A549 (cell line): ENCODE data around the gene NPW. TPM values are rescaled to one million over a fixed set of nuclear protein-coding genes. Genes with fewer than 3 reads are reported as not detected.

Experiments used
- ATAC-seq, 2 experiments: fragments of 200-7000 bp in 1 of 2; fragments of >200 bp in 1 of 2; cut with Nextera tagmentation in 1 of 2; cut with Tn5 transposase in 1 of 2; 3 replicates each; pipeline versions ENCODE4 v1.8.0 to v1.9.1; 2018 to 2020; ENCODE audit warnings: mild to moderate bottlenecking in 1 of 2, moderate library complexity in 1 of 2
- CTCF ChIA-PET: fragments of 300-600 bp; sonication (Branson Sonifier 250); formaldehyde crosslinking; extraction: SDS; loops from one replicate; lab custom pipeline; 2021; ENCODE audit warnings: antibody characterized with exemption, inconsistent platforms; lab: Yijun Ruan, JAX
- POLR2A ChIA-PET: fragments of 350-600 bp; formaldehyde crosslinking; extraction: SDS; loops from one replicate; lab custom pipeline; 2021; ENCODE audit warnings: antibody characterized with exemption, inconsistent platforms; lab: Yijun Ruan, JAX
- DNase-seq, 2 experiments: peaks; one replicate each; pipeline versions ENCODE4 v3.0.0 to v3.0.0-alpha.2; 2011 to 2016; ENCODE audit warnings: low read depth in 1 of 2, low spot score in 1 of 2
- FAIRE-seq: peaks from 2 replicates; lab custom pipeline; 2011; peaks lifted over from hg19 to GRCh38; lab: Jason Lieb, UNC
- H3K27ac ChIP-seq, 2 experiments: fragments of >200 bp; sonication (Bioruptor Twin); formaldehyde crosslinking; 3 replicates each; pipeline ENCODE4 v1.5.1; 2016 to 2017
- H3K4me1 ChIP-seq: fragments of >200 bp; sonication (Bioruptor Twin); formaldehyde crosslinking; 3 replicates; pipeline ENCODE4 v1.6.1; 2016
- H3K4me2 ChIP-seq: fragments of >200 bp; sonication (Bioruptor Twin); formaldehyde crosslinking; 3 replicates; pipeline ENCODE4 v1.6.1; 2016
- H3K4me3 ChIP-seq: fragments of >200 bp; sonication (Bioruptor Twin); formaldehyde crosslinking; 3 replicates; pipeline ENCODE4 v1.5.1; 2016
- H3K9me3 ChIP-seq: fragments of >200 bp; sonication (Bioruptor Twin); formaldehyde crosslinking; 3 replicates; pipeline ENCODE4 v1.6.1; 2016
- CBX2 ChIP-seq: fragments of 200-600 bp; sonication (generic); IDR thresholded peaks from 2 replicates; pipeline ENCODE4 v1.6.1; 2016; ENCODE audit warnings: low read depth, mild to moderate bottlenecking, borderline replicate concordance
- CBX8 ChIP-seq: fragments of 200-600 bp; sonication (generic); IDR thresholded peaks from 2 replicates; pipeline ENCODE4 v1.6.1; 2016
- CHD4 ChIP-seq: fragments of 200-600 bp; sonication (generic); IDR thresholded peaks from 2 replicates; pipeline ENCODE4 v1.6.1; 2016; ENCODE audit warnings: antibody characterized with exemption, mild to moderate bottlenecking, borderline replicate concordance
- EHMT2 ChIP-seq: fragments of 200-600 bp; sonication (generic); IDR thresholded peaks from 2 replicates; pipeline ENCODE4 v1.6.1; 2016; ENCODE audit warnings: antibody characterized with exemption, low read depth, mild to moderate bottlenecking, moderate library complexity
- FOSB ChIP-seq: fragments of 250-450 bp; sonication (Bioruptor Pico); IDR thresholded peaks from 2 replicates; pipeline ENCODE4 v1.5.0; 2020; ENCODE audit warnings: mild to moderate bottlenecking, moderate library complexity
- GATA3 ChIP-seq: IDR thresholded peaks from 2 replicates; pipeline ENCODE4 v1.6.1; 2012; ENCODE audit warnings: borderline replicate concordance
- HDAC2 ChIP-seq: fragments of 200-600 bp; sonication (generic); IDR thresholded peaks from 2 replicates; pipeline ENCODE4 v1.6.1; 2016
- HOXA7 ChIP-seq: fragments of 250-450 bp; sonication (Bioruptor Pico); IDR thresholded peaks from 2 replicates; pipeline ENCODE4 v1.5.0; 2020; ENCODE audit warnings: mild to moderate bottlenecking, moderate library complexity
- HOXB5 ChIP-seq: fragments of 250-450 bp; sonication (Bioruptor Pico); IDR thresholded peaks from 2 replicates; pipeline ENCODE4 v1.5.0; 2020; ENCODE audit warnings: mild to moderate bottlenecking, moderate library complexity
- JUN ChIP-seq, 2 experiments: fragments of >200 bp; sonication (Bioruptor Twin); formaldehyde crosslinking; IDR thresholded peaks; 2 replicates in 1 of 2; 3 replicates in 1 of 2; pipeline ENCODE4 v1.6.1; 2016 to 2017
- MAX ChIP-seq: IDR thresholded peaks from 2 replicates; pipeline ENCODE4 v1.6.1; 2012
- MYC ChIP-seq: IDR thresholded peaks from 2 replicates; pipeline ENCODE4 v1.6.1; 2012; ENCODE audit warnings: mild to moderate bottlenecking, inconsistent platforms, low read length, improper control_type of control experiment, borderline replicate concordance
- RARB ChIP-seq: fragments of 250-450 bp; sonication (Bioruptor Pico); IDR thresholded peaks from 2 replicates; pipeline ENCODE4 v1.8.0; 2021; ENCODE audit warnings: mild to moderate bottlenecking, moderate library complexity
- RCOR1 ChIP-seq: fragments of 150-350 bp; IDR thresholded peaks from 2 replicates; pipeline ENCODE4 v1.6.1; 2014; ENCODE audit warnings: antibody characterized with exemption, low read length, low read depth
- REST ChIP-seq: fragments of 200-600 bp; sonication (generic); IDR thresholded peaks from 2 replicates; pipeline ENCODE4 v1.6.1; 2016; ENCODE audit warnings: antibody characterized with exemption, mild to moderate bottlenecking, moderate library complexity
- RFX5 ChIP-seq: fragments of 450-650 bp; IDR thresholded peaks from 2 replicates; pipeline ENCODE4 v1.7.1; 2014; ENCODE audit warnings: antibody characterized with exemption, mild to moderate bottlenecking, moderate library complexity
- RNF2 ChIP-seq: fragments of 200-600 bp; sonication (generic); IDR thresholded peaks from 2 replicates; pipeline ENCODE4 v1.6.1; 2016; ENCODE audit warnings: low read depth, mild to moderate bottlenecking, antibody characterized with exemption, moderate library complexity, borderline replicate concordance
- SREBF2 ChIP-seq: fragments of 450-650 bp; IDR thresholded peaks from 2 replicates; pipeline ENCODE4 v1.6.1; 2014; ENCODE audit warnings: mild to moderate bottlenecking, moderate library complexity
- TFCP2L1 ChIP-seq: fragments of 250-450 bp; sonication (Bioruptor Pico); IDR thresholded peaks from 2 replicates; pipeline ENCODE4 v1.5.0; 2021; ENCODE audit warnings: mild to moderate bottlenecking
- USF2 ChIP-seq: fragments of 450-650 bp; IDR thresholded peaks from 2 replicates; pipeline ENCODE4 v1.6.1; 2014; ENCODE audit warnings: antibody characterized with exemption
- ZFP36 ChIP-seq: fragments of 450-650 bp; IDR thresholded peaks from 2 replicates; pipeline ENCODE4 v1.6.1; 2014; ENCODE audit warnings: borderline replicate concordance; ENCODE audit not compliant: partially characterized antibody
- ZNF302 ChIP-seq: fragments of 250-450 bp; sonication (Bioruptor Pico); IDR thresholded peaks from 2 replicates; pipeline ENCODE4 v1.9.0; 2021; ENCODE audit warnings: inconsistent platforms, mild to moderate bottlenecking, moderate library complexity
- ZSCAN20 ChIP-seq: fragments of 250-450 bp; sonication (Bioruptor Pico); IDR thresholded peaks from 2 replicates; pipeline ENCODE4 v1.8.0; 2022; ENCODE audit warnings: mild to moderate bottlenecking, moderate library complexity
- whole genome bisulfite sequencing: methylation state at CpG from one replicate; pipeline ENCODE4 v1.1.6; 2017; ENCODE audit errors: missing lambda C conversion rate; 5-methylcytosine and 5-hydroxymethylcytosine counted together
- polyA plus RNA-seq, 4 experiments: library from polyadenylated mRNA; depleted of rRNA in 3 of 4; stranded (reverse); fragments of >200 nt; fragmentation: RNase III in 1 of 4; extraction: RNeasy Plus Mini Kit Qiagen cat#74134 plus additional on column Dnase treatment in 1 of 4; gene quantifications; 2 replicates in 3 of 4; 3 replicates in 1 of 4; pipeline ENCODE4 v1.2.3, GENCODE V29; 2011 to 2017
- TF ChIP-seq, protein P1 (sequence below): fragments of 250-450 bp; sonication (Bioruptor Pico); IDR thresholded peaks from 2 replicates; pipeline ENCODE4 v1.5.0; 2020; ENCODE audit warnings: low read depth, mild to moderate bottlenecking, moderate library complexity
- TF ChIP-seq, protein P2 (sequence below): fragments of 250-450 bp; sonication (Bioruptor Pico); IDR thresholded peaks from 2 replicates; pipeline ENCODE4 v1.5.0; 2021; ENCODE audit warnings: mild to moderate bottlenecking, moderate library complexity, borderline replicate concordance

NPW gene
- polyA plus RNA-seq, 2 of the 4 experiments (the other 2 are of a cell fraction): 0.26 to 1.0 TPM

GRCh38 chr16:2058872-2059271, 39.3 kb downstream of the NPW start:
- ATAC-seq: no peak
- no peak for DNase-seq
- ChIA-PET POLR2A (interaction anchor here (0.7 kb wide), 1 partner anchor 13 kb away, joined by 6 read pairs; no protein-coding TSS in a partner anchor), CTCF (interaction anchor here (1.1 to 3.7 kb wide), 4 partner anchors 12 to 82 kb away, joined by 3 to 14 read pairs (median 6); no protein-coding TSS in a partner anchor)
- H3K4me2 ChIP-seq: no peak overlapping the region
- H3K4me1 ChIP-seq: no peaks in the 10 kb centered on the region
- TF ChIP-seq RARB (CRISPR knock-in tag) (no peak), HOXA7 (CRISPR knock-in tag) (no peak), RNF2 (no peak), JUN (IDR thresholded peaks at IDR 0.05) (no peak), REST (no peak), ZSCAN20 (CRISPR knock-in tag) (no peak), CBX8 (no peak), USF2 (no peak), TFCP2L1 (no peak), EHMT2 (no peak), FOSB (CRISPR knock-in tag) (no peak), SREBF2 (no peak), RFX5 (no peak), HOXB5 (CRISPR knock-in tag) (no peak), MYC (no peak), CBX2 (no peak), MAX (no peak)
- FAIRE-seq: no peak
- no peak overlapping the region for H3K4me3 ChIP-seq
- H3K9me3 ChIP-seq: no peaks in the 10 kb centered on the region
- 97% methylated on average over 10 of the region's 10 CpGs for WGBS
- H3K27ac ChIP-seq: no peak overlapping the region

- POLR2A ChIA-PET: no interaction called here
- CTCF ChIA-PET: interaction anchor here (1.7 to 3.7 kb wide), 4 partner anchors 13 to 80 kb away, joined by 5 to 14 read pairs (median 6); no protein-coding TSS in a partner anchor
- Histone ChIP-seq H3K4me1 (no peaks in the 10 kb centered on the region), H3K4me3 (no peak overlapping the region), H3K27ac (no peak overlapping the region), H3K4me2 (no peak overlapping the region), H3K9me3 (no peaks in the 10 kb centered on the region)
- TF ChIP-seq ZNF302 (CRISPR knock-in tag): no peak
- 82% methylated on average over 17 of the region's 17 CpGs for WGBS
- no peak for DNase-seq
- no peak for FAIRE-seq
- no peak for ATAC-seq
Observed at GRCh38 chr16:2060346-2060745, 40.8 kb downstream of the NPW start.

GRCh38 chr16:2061023-2061422, 41.4 kb downstream of the NPW start:
- POLR2A ChIA-PET: no interaction called here
- 98% methylated on average over 18 of the region's 18 CpGs for WGBS
- no peak for FAIRE-seq
- ATAC-seq: no peak
- TF ChIP-seq ZFP36 (no peak), CHD4 (no peak), HOXA7 (CRISPR knock-in tag) (no peak), HDAC2 (no peak), GATA3 (no peak), SREBF2 (no peak), RCOR1 (no peak)
- TF ChIP-seq, protein P1, sequence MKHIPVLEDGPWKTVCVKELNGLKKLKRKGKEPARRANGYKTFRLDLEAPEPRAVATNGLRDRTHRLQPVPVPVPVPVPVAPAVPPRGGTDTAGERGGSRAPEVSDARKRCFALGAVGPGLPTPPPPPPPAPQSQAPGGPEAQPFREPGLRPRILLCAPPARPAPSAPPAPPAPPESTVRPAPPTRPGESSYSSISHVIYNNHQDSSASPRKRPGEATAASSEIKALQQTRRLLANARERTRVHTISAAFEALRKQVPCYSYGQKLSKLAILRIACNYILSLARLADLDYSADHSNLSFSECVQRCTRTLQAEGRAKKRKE (CRISPR knock-in tag): no peak
- TF ChIP-seq, protein P2, sequence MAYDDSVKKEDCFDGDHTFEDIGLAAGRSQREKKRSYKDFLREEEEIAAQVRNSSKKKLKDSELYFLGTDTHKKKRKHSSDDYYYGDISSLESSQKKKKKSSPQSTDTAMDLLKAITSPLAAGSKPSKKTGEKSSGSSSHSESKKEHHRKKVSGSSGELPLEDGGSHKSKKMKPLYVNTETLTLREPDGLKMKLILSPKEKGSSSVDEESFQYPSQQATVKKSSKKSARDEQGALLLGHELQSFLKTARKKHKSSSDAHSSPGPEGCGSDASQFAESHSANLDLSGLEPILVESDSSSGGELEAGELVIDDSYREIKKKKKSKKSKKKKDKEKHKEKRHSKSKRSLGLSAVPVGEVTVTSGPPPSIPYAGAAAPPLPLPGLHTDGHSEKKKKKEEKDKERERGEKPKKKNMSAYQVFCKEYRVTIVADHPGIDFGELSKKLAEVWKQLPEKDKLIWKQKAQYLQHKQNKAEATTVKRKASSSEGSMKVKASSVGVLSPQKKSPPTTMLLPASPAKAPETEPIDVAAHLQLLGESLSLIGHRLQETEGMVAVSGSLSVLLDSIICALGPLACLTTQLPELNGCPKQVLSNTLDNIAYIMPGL (CRISPR knock-in tag): no peak
- no peak for DNase-seq
- Histone ChIP-seq H3K4me2 (no peak overlapping the region), H3K4me3 (no peak overlapping the region), H3K9me3 (no peaks in the 10 kb centered on the region), H3K27ac (no peak overlapping the region), H3K4me1 (no peaks in the 10 kb centered on the region)
- CTCF ChIA-PET: interaction anchor here (0.8 to 3.7 kb wide), 7 partner anchors 12 to 79 kb away, joined by 3 to 14 read pairs (median 6); no protein-coding TSS in a partner anchor
